Testis (tissue), 2 donors: ENCODE results near the gene OTOF.

ENCODE experiments used
- POLR2A ChIP-seq: fragments of 450-650 bp; IDR thresholded peaks from one replicate; pipeline ENCODE4 v1.6.1; 2017; ENCODE audit warnings: antibody characterized with exemption, mild to moderate bottlenecking, moderate library complexity
- TF ChIP-seq, protein P1 (sequence below), 3 experiments: fragments of 450-650 bp in 2 of 3; fragments of 200-600 bp in 1 of 3; sonication (generic) in 1 of 3; IDR thresholded peaks; one replicate each; pipeline ENCODE4 v1.5.1; 2016 to 2019; ENCODE audit warnings: antibody characterized with exemption in 3 of 3, mild to moderate bottlenecking in 2 of 3, moderate library complexity in 1 of 3

DNA sequence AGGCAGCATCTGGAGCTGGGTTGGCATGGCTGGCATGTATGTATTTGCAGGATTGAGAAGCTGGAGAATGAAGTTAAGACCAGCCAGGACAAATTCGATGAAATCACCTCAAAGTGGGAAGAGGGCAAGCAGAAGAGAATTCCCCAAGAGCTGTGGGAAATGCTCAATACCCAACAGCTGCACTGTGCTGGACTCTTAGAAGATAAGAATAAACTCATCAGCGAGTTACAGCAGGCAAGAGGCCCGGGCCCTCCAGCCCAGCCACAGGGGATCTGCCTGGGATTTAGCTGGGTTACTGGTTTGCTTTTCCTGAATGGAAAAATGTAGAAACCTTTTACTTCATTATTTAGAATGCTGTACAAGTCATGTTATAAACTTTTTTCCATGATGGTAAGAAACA is 53.7 kb downstream of the OTOF start:
- TF ChIP-seq, protein P1, sequence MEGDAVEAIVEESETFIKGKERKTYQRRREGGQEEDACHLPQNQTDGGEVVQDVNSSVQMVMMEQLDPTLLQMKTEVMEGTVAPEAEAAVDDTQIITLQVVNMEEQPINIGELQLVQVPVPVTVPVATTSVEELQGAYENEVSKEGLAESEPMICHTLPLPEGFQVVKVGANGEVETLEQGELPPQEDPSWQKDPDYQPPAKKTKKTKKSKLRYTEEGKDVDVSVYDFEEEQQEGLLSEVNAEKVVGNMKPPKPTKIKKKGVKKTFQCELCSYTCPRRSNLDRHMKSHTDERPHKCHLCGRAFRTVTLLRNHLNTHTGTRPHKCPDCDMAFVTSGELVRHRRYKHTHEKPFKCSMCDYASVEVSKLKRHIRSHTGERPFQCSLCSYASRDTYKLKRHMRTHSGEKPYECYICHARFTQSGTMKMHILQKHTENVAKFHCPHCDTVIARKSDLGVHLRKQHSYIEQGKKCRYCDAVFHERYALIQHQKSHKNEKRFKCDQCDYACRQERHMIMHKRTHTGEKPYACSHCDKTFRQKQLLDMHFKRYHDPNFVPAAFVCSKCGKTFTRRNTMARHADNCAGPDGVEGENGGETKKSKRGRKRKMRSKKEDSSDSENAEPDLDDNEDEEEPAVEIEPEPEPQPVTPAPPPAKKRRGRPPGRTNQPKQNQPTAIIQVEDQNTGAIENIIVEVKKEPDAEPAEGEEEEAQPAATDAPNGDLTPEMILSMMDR (IDR thresholded peaks at IDR 0.05) = no peak
- TF ChIP-seq POLR2A = no peak
